Measurements from ENCODE around the gene BCL2. TPM values are rescaled to one million over a fixed set of nuclear protein-coding genes. Genes with fewer than 3 reads are reported as not detected.

The BCL2 gene
- total RNA-seq, 1 experiment from 2014 or later = 1.3 TPM

DNA sequence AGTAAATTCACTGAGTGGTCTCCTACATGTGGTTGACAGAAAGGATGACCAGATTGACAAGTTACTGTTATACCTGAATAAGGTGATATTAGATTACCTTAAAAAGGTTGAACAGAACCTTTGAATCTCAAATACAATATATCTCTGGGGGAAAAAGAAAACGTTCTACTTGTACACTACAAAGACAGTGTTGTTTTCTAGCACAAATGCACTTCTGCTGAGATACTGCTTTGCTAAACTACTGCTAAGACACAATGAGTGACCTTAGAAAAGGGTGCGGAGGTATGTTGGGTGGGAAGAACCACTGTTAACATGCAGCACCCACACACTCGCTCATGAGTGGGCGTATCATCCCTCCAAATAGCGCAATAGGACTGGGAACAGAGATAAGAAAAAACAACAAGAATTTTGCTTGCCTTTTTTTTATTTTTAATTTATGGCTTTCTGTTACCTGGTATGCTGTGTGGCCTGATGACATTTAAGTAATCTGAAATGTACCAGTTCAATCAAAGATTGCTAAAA, 6.1 kb downstream of the BCL2 start:
- DNase-seq = no peak
- H3K9me3 Mint-ChIP-seq = no peaks in the 10 kb centered on the region
- no peak overlapping the region for H3K4me2 ChIP-seq (ENCODE audit: insufficient read depth, insufficient read length, low read length)
- H2BK12ac ChIP-seq (ENCODE audit: insufficient read length, low read depth, low read length) = no peak overlapping the region
- H3K9ac ChIP-seq (ENCODE audit: extremely low read depth, insufficient read length, low read length) = no peak overlapping the region
- no peak overlapping the region for H2BK20ac ChIP-seq (ENCODE audit: low read depth, low read length, poor library complexity, severe bottlenecking)
- H3K14ac ChIP-seq (ENCODE audit: insufficient read depth, low read length) = no peak overlapping the region
- no peak overlapping the region for H4K5ac ChIP-seq (ENCODE audit: insufficient read length, low read depth, low read length)
- H3K56ac ChIP-seq (ENCODE audit: insufficient read length, low read depth, low read length) = no peak overlapping the region
- H4K8ac ChIP-seq (replicated peaks; ENCODE audit: insufficient read length, low read depth, low read length) = no peak overlapping the region
- no peak overlapping the region for H3K27ac ChIP-seq (ENCODE audit: insufficient read length, low read depth, low read length)
- H3K36me3 Mint-ChIP-seq (ENCODE audit: insufficient read depth in 1 of 3, low read depth in 3 of 3) = no peaks in the 10 kb centered on the region; a peak in 1 of 7 replicates
- H3K4me1 ChIP-seq (ENCODE audit: insufficient read depth, low read length) = no peaks in the 10 kb centered on the region
- H4K91ac ChIP-seq (ENCODE audit: insufficient read length, low read depth, low read length) = no peak overlapping the region
- H3K4ac ChIP-seq (ENCODE audit: low read depth, low read length) = no peak overlapping the region
- H3K27ac Mint-ChIP-seq = no peak overlapping the region
- TF ChIP-seq, protein P1, sequence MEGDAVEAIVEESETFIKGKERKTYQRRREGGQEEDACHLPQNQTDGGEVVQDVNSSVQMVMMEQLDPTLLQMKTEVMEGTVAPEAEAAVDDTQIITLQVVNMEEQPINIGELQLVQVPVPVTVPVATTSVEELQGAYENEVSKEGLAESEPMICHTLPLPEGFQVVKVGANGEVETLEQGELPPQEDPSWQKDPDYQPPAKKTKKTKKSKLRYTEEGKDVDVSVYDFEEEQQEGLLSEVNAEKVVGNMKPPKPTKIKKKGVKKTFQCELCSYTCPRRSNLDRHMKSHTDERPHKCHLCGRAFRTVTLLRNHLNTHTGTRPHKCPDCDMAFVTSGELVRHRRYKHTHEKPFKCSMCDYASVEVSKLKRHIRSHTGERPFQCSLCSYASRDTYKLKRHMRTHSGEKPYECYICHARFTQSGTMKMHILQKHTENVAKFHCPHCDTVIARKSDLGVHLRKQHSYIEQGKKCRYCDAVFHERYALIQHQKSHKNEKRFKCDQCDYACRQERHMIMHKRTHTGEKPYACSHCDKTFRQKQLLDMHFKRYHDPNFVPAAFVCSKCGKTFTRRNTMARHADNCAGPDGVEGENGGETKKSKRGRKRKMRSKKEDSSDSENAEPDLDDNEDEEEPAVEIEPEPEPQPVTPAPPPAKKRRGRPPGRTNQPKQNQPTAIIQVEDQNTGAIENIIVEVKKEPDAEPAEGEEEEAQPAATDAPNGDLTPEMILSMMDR (conservative IDR thresholded peaks at IDR 0.05) = no peak
- H3K4me1 Mint-ChIP-seq = peaks cover 4 to 7% of the 10 kb centered on the region in 2 experiments
- no peak overlapping the region for H2BK5ac ChIP-seq (ENCODE audit: insufficient read length, low read length)
- H3K23me2 ChIP-seq (ENCODE audit: insufficient read length, low read depth, low read length, poor library complexity, severe bottlenecking) = peaks cover 8% of the 10 kb centered on the region
- no peak overlapping the region for H2BK15ac ChIP-seq (ENCODE audit: low read depth, low read length)
- WGBS (ENCODE audit: extremely low coverage, insufficient read length, low lambda C conversion rate) = no CpG with 5 or more reads among the region's 5 CpGs
- H3K27me3 ChIP-seq (ENCODE audit: insufficient read depth, low read length) = peaks cover under 1% of the 10 kb centered on the region; the same call in 1 of the 2 replicates
- no peaks in the 10 kb centered on the region; the same call in 1 of the 2 replicates for H3K79me2 ChIP-seq (ENCODE audit: insufficient read depth, low read length)
- H3K9me3 ChIP-seq (ENCODE audit: control insufficient read depth, low read depth, low read length) = no peaks in the 10 kb centered on the region
- H2AK5ac ChIP-seq (ENCODE audit: insufficient read length, low read length) = no peak overlapping the region
- no peak overlapping the region for H3T11ph ChIP-seq (ENCODE audit: low read length)
- H2AFZ ChIP-seq (ENCODE audit: low read length) = no peak overlapping the region
- no peaks in the 10 kb centered on the region for H4K20me1 ChIP-seq (ENCODE audit: control insufficient read depth, insufficient read depth, insufficient read length)
- H2BK120ac ChIP-seq (ENCODE audit: low read depth, low read length, poor library complexity, severe bottlenecking) = no peak overlapping the region
- no peaks in the 10 kb centered on the region for H3K79me1 ChIP-seq (ENCODE audit: insufficient read depth, low read depth, low read length, poor library complexity, severe bottlenecking)
- no peak overlapping the region for H3K4me3 Mint-ChIP-seq
- H3K18ac ChIP-seq (ENCODE audit: insufficient read length, low read depth, low read length) = no peak overlapping the region
- H3K23ac ChIP-seq (ENCODE audit: insufficient read length, low read depth, low read length) = no peak overlapping the region
- H3K27me3 Mint-ChIP-seq (ENCODE audit: low read depth) = peaks cover 34% of the 10 kb centered on the region

Measured in H9 (cell line).